NCI-H446 treated with DMSO at 0.1 percent for 48 hours (cell line): ENCODE measurements around the gene P3R3URF.

Experiments used
- DNase-seq: peaks from one replicate; lab custom pipeline; 2025; lab: John Stamatoyannopoulos, UW

P3R3URF gene

GRCh38 chr1:46131712-46132528 is 44.4 kb downstream of the P3R3URF start:
- peak; percentile 55 for DNase-seq

GRCh38 chr1:46131093-46131492 is 45.2 kb downstream of the P3R3URF start:
- no peak for DNase-seq

GRCh38 chr1:46130606-46131005 is 45.7 kb downstream of the P3R3URF start:
- DNase-seq = no peak

GRCh38 chr1:46130121-46130520 is 46.2 kb downstream of the P3R3URF start:
- DNase-seq = no peak

- no peak for DNase-seq
Observed at GRCh38 chr1:46128344-46128743, 47.9 kb downstream of the P3R3URF start.
